Brain microvascular endothelial cell (primary cell): ENCODE results near the gene SECISBP2.
A peak's percentile ranks its signal among the peaks of the same experiment; 100 is the strongest.

Experiments used
- DNase-seq: peaks from one replicate; pipeline ENCODE4 v3.0.0-alpha.2; 2020
- H3K27ac ChIP-seq: fragments of 250-450 bp; sonication (Bioruptor Pico); 2 replicates; pipeline ENCODE4 v1.5.1; 2020; ENCODE audit warnings: mild to moderate bottlenecking, moderate library complexity
- H3K27me3 ChIP-seq: fragments of 250-450 bp; sonication (Bioruptor Pico); replicated peaks from 2 replicates; pipeline ENCODE4 v1.5.1; 2020; ENCODE audit warnings: mild to moderate bottlenecking
- H3K36me3 ChIP-seq: fragments of 250-450 bp; sonication (Bioruptor Pico); replicated peaks from 2 replicates; pipeline ENCODE4 v1.5.1; 2020; ENCODE audit warnings: mild to moderate bottlenecking
- H3K4me3 ChIP-seq: 2 replicates; pipeline ENCODE4 v1.5.1; 2011; ENCODE audit warnings: low read depth, mild to moderate bottlenecking, control low read depth, low read length, moderate library complexity
- CTCF ChIP-seq: IDR thresholded peaks from 2 replicates; pipeline ENCODE4 v1.5.1; 2011; ENCODE audit warnings: low read depth, mild to moderate bottlenecking, moderate library complexity, low read length, control low read depth, inconsistent platforms; ENCODE audit errors: missing control alignments
- in situ Hi-C: cut with HindIII; loops from 2 replicates; pipeline ENCODE4 v1.10.0; 2017; ENCODE audit warnings: low sequenced_read_pairs, low pct_ligation_motif_present

The SECISBP2 gene

DNA sequence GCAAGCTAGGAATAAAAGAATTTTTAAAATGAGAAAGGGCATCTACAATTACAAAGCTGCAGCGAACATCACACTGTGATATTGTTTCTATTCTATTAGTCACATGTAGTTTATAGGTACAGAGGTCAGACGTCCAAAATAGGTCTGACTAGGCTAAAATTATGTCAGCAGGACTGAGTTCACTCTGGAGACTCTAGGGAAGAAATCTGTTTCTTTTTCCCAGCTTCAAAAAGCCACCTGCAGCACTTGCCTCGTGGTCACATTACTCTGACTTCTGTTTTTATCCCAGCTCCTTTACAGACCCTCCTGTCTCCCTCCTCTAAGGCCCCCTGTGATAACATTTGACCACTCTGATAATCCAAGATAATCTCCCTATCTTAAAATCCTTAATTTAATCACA, 12.4 kb upstream of the SECISBP2 start:
- Histone ChIP-seq H3K27ac (no peak overlapping the region), H3K27me3 (no peaks in the 10 kb centered on the region), H3K4me3 (no peak overlapping the region), H3K36me3 (no peaks in the 10 kb centered on the region)
- no peak for DNase-seq
- TF ChIP-seq CTCF, result no peak
- in situ Hi-C loops, result no loop called here

- no peak for DNase-seq
- no peak overlapping the region for H3K4me3 ChIP-seq
- H3K27ac ChIP-seq, result no peak overlapping the region
- H3K27me3 ChIP-seq, result no peaks in the 10 kb centered on the region
- H3K36me3 ChIP-seq, result no peaks in the 10 kb centered on the region
- TF ChIP-seq CTCF, result no peak
- in situ Hi-C loops, result no loop called here
Observed at GRCh38 chr9:89309166-89309565, 9.1 kb upstream of the SECISBP2 start.

- no peak for TF ChIP-seq CTCF
- DNase-seq, result no peak
- Histone ChIP-seq H3K27ac (peak overlapping the region; percentile 98), H3K27me3 (no peaks in the 10 kb centered on the region), H3K36me3 (no peaks in the 10 kb centered on the region), H3K4me3 (peak overlapping the region; percentile 71)
- in situ Hi-C loops, result no loop called here
Observed at GRCh38 chr9:89309608-89310474, 8.5 kb upstream of the SECISBP2 start.

DNA sequence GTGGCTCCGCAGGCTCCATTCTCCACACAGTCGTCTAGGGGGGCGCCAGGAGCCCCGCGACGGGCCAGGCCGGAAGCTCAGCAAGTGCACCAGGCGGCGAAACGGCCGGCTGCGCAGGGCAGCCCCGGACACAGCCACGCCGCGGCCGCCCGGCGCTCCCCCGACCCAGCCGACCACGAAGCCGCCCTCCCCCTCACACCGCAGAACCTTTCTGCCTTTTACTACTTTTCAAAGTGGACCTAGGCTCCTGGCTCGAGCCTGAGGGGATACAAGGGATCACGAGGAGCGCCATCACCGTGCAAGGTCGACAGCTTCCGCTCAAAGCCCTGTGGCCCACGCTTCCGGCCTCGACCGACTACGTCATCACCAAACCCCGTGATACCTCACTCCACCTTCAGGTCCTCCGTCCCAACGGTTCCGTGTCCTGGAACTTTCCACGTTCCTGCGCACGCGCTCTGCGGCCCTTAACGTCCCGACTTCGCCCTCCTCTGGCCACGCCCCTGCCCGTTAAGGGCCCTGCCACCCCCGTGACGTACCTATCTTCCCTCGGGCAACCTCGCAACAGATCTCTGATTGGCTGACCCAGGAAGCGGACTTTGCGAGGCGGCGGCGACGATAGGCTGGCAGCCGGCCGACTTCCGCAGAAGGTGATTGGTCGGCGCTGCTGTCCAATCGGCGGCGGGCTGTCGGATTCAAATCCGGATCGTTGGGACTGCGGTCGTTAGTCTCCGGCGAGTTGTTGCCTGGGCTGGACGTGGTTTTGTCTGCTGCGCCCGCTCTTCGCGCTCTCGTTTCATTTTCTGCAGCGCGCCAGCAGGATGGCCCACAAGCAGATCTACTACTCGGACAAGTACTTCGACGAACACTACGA, 7.6 kb upstream of the SECISBP2 start, which contains the start of gene CKS2:
CKS2 (plus strand) TSS at position 721 of the 871 bp plus-strand sequence; CDS start at position 819, 98 bp downstream.
- in situ Hi-C loops, result no loop called here
- no peak for TF ChIP-seq CTCF
- no peaks in the 10 kb centered on the region for H3K36me3 ChIP-seq
- peak within 1 kb of the TSS; percentile 87 for H3K4me3 ChIP-seq
- no peaks in the 10 kb centered on the region for H3K27me3 ChIP-seq
- peak within 1 kb of the TSS; percentile 98 for H3K27ac ChIP-seq
- DNase-seq, result peak; percentile 100

DNA sequence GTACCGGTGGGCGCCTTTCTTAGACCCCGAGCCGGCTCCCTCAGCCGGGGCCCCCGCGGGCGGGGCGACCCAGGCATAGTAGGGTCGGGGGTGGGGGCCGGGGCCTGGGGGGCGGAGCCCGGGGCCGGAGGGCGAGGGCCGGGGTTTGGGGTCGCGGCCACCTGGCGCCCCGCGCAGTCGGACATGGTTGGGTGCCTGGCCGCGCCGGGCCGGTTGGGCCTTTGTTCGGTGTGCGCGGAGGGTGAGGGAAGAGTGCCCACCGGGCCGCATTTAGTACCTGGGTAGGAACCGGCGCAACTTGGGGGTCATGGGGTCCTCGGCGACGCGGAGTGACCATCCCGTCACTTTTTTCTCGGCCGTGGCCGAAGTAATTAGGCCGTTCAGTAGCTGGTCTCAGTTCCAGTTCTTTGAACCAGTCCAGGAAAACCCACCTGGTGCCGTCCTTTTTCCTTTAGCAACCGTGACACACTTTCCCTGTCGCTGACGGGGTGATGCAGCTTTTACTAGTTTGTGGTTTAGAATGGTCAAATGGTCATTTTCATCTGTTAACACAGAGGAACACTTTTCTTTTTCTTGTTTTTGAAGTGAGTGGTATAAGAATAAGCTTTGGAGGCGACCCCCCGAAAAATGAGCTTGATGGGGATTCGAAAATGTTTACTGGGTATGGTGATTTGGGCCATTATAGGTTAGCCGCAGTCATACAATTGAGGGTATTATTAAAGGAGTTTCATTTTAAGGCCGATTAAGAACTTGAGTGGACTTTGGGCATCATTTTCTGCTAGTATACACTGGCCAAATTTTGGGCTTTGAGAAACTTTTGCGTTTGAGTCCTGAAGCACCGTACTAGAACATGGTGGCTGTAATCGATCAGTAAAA, 6.7 kb upstream of the SECISBP2 start:
- TF ChIP-seq CTCF, result no peak
- DNase-seq, result no peak
- Histone ChIP-seq H3K27me3 (no peaks in the 10 kb centered on the region), H3K4me3 (peak overlapping the region; percentile 87), H3K36me3 (peaks cover 4% of the 10 kb centered on the region), H3K27ac (peak overlapping the region; percentile 39)
- in situ Hi-C loops, result no loop called here
